Stimulated activated CD8-positive, alpha-beta memory T cell treated with anti-CD3 and anti-CD28 coated beads, Interleukin-2, amount 100 ng/mL, for 48 hours (primary cell): Measurements from ENCODE around the gene CFAP206.

Experiments used
- DNase-seq, 2 donors: peaks; one replicate each; pipeline ENCODE4 v3.0.0-alpha.2; 2020; ENCODE audit warnings: low read depth in 2 of 2

The CFAP206 gene, protein sequence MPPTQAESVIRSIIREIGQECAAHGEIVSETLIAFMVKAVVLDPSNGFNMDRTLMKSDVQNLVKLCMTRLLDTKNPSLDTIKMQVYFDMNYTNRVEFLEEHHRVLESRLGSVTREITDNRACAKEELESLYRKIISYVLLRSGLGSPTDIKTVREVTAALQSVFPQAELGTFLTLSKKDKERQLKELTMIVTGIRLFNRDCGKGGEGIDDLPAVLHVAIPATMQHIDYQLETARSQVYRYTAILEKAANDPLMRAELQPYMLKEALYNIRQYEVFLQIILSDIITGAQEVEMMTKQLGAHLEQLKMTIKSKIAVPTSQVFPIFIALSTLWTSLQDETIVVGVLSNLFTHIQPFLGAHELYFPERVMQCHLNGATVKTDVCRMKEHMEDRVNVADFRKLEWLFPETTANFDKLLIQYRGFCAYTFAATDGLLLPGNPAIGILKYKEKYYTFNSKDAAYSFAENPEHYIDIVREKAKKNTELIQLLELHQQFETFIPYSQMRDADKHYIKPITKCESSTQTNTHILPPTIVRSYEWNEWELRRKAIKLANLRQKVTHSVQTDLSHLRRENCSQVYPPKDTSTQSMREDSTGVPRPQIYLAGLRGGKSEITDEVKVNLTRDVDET

DNA sequence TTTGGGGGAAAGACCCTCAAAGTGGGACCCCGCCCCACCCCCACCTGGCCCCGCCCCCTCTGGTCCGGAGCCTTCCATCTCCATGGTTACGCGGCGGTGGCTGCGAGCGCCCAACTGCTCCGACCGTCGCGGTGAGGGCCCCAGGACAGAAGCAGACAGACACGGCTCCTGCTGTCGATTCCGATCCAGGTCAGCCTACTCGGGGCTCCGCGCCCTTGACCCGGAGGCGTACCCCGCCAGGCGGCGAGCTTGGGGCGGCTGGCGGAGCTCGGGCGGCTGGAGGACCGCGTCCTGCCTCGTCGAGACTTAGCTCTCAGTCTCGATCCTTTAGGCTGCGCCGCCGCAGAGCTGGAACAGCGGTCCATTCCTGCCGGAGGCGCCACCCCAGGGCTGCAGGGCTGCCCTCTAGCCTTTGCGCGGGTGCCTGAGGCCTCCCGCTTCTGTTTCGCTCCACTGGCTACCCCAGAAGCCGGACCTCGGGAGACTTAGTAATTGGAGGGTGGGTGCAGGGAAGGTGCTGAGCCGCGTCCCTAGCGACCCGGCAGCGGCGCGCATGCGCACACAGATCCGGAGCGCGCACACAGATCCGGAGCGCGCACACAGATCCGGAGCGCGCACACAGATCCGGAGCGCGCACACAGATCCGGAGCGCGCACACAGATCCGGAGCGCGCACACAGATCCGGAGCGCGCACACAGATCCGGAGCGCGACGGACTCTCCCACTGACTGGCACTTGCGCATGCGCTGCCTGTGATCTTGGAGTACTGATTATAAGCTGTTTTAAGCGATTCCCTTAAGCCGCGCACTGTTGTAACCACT, at the start of gene CFAP206:
Gene CFAP206 (plus strand): TSS at position 72 of the 820 bp plus-strand sequence. CDS start 1,868 bp downstream, outside the sequence.
- DNase-seq: peak; percentile 59 to 68

GRCh38 chr6:87364602-87365252, 43.0 kb upstream of the CFAP206 start:
- no peak for DNase-seq

GRCh38 chr6:87366072-87366827, 41.5 kb upstream of the CFAP206 start:
- no peak for DNase-seq

DNA sequence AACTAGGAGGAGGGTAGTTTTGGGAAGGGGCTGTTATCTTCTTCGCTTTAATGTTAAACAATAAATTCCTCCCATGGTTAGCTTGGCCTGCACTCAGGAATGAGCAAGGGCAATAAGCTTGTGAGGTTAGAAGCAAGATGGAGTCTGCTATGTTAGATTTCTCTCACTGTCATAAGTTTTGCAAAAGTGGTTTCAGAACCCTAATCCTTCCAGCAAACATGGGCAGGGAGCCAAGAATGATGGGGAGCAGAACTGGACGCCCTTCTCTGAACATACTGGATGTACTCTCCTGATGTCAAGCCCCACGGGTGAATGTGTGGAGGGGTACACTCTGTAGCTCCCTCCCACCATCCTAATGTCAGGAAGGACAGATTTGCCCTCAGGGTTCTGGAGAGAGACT, 40.9 kb upstream of the CFAP206 start:
- DNase-seq: no peak

DNA sequence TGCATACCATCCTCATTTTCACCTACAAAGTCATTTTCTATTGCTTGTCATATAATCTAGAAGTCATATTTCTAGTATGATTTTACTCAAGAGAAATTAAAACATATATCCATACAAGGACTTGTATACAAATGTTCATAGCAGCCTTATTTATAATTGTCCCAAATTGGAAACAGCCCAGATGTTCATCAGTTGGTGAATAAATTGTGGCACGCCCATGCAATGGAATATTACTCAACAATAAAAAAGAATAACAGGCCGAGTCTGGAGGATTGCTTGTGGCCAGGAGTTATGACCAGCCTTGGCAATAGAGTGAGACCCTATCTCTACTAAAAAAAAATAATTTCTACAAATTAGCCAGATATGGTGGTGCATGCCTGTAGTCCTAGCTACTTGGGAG, 34.4 kb upstream of the CFAP206 start:
- DNase-seq: no peak

DNA sequence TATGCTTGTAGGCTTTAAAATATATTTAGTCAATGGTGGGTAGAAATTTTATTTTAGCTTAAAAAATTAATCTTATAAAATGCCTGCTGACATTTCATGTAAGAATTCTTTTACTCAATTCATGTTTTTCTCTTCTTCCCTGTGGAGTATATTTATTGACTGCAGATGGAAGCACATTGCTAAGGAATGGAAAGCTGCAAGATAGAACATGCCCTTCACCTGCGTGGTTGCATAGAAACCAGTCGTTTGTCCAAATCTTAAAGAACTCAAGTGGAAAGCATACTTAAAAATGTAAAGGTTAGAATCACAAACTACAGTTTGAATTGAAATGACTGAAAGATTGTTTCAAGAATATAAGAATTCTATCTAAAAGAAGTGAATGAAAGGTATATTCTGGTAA, 32.5 kb upstream of the CFAP206 start:
- no peak for DNase-seq

DNA sequence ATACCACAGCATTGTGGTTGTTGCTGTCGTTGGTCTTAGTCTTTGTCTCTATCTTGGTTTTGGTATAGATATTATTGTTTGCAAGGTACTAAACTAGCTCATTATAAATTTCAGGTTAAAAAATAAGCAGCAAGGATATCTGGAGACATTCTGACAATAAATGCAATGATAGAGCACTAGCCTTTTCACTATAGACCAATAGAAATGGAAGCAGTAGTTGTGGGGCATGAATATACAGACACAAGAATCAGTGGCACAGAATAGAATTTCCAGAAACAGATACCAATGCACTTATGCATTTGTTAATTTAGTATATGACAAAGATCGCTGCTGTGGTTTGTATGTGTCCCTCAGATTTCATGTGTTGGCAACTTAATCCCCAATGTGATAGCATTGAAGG, 31.1 kb upstream of the CFAP206 start:
- DNase-seq: no peak

DNA sequence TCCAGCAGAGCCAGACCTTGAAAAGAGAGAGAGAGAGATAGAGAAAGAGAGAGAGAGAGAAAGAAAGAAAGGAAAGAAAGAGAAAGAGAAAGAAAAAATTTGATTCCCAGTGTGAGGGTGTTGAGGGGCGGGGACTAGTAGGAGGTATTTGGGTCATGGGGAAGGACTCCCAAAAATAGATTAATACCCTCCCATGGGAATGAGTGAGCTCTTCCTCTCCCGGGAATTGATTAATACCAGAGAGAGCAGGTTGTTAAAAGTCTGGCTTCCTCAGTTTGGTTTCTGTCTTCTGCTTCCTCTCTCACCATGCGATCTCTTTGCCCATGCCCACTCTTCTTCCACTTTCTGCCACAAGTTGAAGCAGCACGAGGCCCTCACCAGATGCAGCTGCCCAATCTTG, 28.8 kb upstream of the CFAP206 start:
- DNase-seq: no peak

- no peak for DNase-seq
These were observed 24.9 kb upstream of the CFAP206 start for GRCh38 chr6:87382861-87383260.

GRCh38 chr6:87384038-87384437, 23.7 kb upstream of the CFAP206 start:
- no peak for DNase-seq

DNA sequence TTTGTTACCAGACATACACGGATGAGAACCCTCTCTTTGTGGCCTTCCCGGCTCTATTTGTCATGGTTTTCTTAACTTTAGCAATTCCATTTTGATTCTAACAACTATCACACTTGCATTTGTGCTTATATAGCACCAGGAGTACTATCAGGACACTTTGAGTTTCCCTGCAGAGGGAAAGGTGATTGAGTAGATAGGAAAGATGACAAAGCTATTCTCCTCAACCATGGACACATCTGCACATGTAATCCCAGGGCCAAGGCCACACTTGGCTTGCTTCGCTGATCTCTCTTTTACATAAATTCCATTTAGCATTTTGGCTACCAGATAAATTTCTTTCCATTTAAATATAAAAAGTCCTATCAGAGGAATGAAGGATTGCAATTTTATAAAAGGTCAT, 23.3 kb upstream of the CFAP206 start:
- DNase-seq: no peak

DNA sequence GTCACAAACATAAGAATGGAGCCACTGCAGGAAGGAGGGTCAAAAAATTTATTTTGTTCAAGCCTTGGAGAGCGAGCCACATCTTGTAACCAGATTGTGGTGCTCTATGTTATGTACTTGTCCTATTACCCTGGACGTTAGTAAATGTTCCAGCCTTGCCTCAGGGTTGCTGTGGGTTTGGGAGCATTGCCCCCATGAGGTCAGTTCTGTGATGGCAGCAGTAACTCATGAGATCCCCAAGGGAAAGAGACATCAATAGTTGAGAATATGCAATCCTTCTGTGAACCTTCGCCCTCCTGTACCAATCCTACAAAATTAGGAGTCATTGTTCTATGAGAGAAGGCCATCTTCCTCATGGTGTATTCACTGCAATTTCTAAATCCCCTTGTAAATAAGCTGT, 16.4 kb upstream of the CFAP206 start:
- DNase-seq: no peak

DNA sequence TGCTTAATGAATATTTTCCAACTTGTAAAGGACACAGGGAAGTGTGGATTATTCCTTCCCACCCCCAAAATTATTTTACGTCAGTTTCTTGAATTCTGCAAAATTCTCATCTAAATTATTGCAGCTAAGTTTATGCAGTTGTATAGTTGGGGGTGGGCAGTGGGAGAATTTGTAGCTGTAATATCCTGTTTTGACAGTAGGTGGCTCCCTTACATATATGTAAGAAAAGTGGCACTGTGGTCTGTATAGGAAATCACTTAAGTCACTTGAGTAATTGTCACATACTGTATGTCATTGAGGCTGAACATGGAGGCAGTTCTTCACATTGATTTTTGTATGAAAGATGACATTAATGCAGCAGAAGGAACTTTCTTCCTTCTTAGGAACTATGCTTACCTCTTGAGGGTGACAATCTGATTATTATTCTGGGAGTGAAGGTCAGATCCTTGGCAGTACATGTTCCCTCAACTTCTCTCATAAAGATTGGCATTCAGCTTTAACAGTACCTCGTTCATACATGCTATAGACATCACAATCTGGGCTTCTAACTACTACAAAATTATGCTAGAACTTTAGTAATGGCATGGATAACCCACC, 14.6 kb upstream of the CFAP206 start:
- DNase-seq: no peak

DNA sequence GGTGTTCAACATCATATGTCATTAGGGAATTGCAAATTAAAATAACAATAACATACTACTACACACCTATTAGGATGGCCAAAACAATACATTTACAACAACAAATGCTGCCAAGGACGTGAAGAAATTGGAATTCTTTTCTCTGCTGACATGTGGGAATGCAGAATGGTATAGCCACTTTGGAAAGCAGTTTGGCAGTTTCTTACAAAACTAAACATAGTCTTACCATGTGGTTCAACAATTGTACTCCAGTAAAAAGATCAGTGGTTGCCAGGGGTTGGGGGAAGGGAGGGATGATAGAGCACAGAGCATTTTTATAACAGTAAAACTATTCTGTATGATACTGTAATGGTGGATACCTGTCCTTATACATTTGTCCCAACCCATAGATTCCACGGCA, 12.3 kb upstream of the CFAP206 start:
- no peak for DNase-seq

- no peak for DNase-seq
These were observed 11.0 kb upstream of the CFAP206 start for GRCh38 chr6:87396595-87397392.

DNA sequence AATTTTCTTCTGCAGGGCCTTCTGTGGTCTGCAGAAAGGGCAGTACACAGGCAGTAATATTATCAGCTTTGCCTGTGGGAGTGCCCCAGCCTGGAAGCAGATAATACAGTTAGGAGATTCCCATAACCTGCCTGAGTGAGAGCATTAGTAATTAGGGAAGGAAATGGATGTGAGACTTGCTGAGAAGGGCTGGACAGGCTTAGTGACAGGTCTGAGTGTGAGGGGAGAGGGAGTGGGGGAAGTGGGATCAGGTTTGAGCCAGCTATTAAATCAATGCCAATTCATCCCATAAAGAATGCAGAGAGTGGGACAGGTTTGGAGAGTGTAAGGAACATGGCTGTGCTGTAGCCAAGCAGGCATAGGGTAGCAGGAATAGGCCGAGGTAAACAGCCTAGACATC, 10.1 kb upstream of the CFAP206 start:
- no peak for DNase-seq

- no peak for DNase-seq
These were observed 5.9 kb upstream of the CFAP206 start for GRCh38 chr6:87401832-87402231.

- DNase-seq: peak in 1 of 2 donors; percentile 1
These were observed 241 bp upstream of the CFAP206 start for GRCh38 chr6:87407561-87407900.

- no peak for DNase-seq
These were observed 966 bp downstream of the CFAP206 start for GRCh38 chr6:87408721-87409155.

DNA sequence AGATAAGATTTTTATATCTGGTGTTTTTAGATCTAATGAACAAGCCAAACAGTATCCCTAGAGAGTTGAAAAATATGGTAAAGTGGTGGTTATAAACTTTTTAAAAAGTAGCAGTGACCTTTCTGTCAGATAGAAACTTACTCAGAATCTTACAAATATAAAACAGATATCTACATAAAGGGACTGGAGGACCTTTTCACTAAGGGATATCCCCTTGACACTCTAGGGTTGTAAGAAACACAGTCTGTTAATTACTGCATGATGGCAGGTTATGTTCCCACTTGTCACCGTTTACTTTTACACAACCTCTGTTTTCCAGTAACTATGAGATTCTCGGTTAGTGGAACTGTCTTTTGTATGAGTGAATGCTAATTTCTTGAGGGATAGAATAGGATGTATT, 11.5 kb downstream of the CFAP206 start:
- no peak for DNase-seq
